ENCODE data around the gene CYP3A4. TPM values are rescaled to one million over a fixed set of nuclear protein-coding genes. Genes with fewer than 3 reads are reported as not detected.

CYP3A4 gene
- total RNA-seq, 1 donor from 2014 or later, result not detected

DNA sequence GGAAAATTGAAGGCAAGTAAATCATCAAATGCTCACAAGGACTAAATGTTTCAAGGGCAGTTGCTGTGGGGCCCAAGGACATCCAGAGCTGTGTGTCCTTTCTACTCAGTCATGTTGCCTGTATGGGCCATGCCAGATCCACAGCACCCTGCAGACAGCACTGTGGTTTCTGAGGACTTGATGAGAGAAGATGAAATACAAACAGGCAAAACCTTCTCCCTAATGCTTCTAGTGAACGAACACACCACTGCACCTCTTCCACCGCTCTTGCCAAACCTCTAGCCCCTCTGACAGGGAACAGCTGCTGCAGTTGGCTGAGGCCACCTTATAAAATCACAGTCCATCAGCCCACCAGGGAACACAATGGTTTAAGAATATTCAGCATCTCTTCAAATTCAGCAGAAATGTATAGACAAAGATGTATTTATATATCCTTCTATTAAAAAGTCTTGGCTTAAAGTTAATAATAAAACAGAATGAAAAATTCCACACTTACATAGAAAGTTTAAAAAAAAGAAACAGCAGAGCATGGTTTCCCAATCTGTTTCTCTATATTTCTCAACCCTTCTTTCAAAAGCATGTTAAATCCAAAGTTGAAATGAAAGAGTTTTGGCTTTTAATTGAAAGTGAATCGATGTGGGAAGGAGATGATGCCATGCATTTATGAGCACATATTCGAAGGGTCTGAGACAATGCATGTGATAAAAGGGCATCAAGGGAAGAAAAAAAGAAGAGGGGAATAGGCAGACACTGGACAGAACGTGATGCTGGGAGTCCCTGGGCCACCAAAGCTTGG lies 63.0 kb downstream of the CYP3A4 start:
- TF ChIP-seq CTCF (IDR thresholded peaks at IDR 0.05; ENCODE audit: insufficient read depth, low read length, poor library complexity, severe bottlenecking), result no peak
- no peak for DNase-seq (ENCODE audit: low read depth)
- Histone ChIP-seq H3K27me3 (ENCODE audit: control insufficient read depth, insufficient read depth, low read length) (no peaks in the 10 kb centered on the region), H3K4me3 (ENCODE audit: low read depth, low read length) (no peak overlapping the region), H3K36me3 (ENCODE audit: control insufficient read depth, insufficient read depth, low read length) (no peaks in the 10 kb centered on the region)

DNA sequence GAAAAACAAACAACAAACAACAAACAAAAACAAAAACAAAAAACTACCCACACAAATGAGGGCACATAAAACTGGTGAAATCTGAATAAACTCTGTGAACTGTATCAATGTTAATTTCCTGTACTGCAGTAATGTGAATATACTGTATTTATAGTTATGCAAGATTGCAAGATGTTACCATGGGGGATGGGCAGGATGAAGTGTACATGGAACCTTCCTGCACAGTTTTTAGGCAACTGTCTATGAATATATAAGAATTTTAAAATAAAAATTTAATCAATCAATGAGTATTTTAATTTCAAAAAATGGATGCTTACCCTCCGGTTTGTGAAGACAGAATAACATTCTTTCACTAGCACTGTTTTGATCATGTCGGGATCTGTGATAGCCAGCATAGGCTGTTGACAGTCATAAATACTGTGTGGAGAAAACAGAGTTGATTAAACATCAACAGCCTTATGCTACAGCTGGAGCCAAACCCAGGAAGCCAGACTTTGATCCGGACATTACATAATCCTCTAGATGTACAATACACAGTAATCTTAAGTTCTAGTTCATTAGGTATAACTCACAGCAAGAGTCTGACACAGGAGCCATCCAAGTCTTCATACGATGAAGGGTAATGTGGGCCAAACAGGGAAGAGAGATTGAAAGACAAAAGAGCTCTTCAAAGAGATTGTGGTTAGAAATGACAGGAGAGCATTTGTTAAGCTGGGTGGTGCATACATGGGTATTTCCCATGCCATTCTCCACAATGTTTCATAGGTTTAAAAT lies 63.8 kb downstream of the CYP3A4 start:
- TF ChIP-seq CTCF (IDR thresholded peaks at IDR 0.05; ENCODE audit: insufficient read depth, low read length, poor library complexity, severe bottlenecking), result no peak
- Histone ChIP-seq H3K36me3 (ENCODE audit: control insufficient read depth, insufficient read depth, low read length) (no peaks in the 10 kb centered on the region), H3K4me3 (ENCODE audit: low read depth, low read length) (no peak overlapping the region), H3K27me3 (ENCODE audit: control insufficient read depth, insufficient read depth, low read length) (no peaks in the 10 kb centered on the region)
- no peak for DNase-seq (ENCODE audit: low read depth)

DNA sequence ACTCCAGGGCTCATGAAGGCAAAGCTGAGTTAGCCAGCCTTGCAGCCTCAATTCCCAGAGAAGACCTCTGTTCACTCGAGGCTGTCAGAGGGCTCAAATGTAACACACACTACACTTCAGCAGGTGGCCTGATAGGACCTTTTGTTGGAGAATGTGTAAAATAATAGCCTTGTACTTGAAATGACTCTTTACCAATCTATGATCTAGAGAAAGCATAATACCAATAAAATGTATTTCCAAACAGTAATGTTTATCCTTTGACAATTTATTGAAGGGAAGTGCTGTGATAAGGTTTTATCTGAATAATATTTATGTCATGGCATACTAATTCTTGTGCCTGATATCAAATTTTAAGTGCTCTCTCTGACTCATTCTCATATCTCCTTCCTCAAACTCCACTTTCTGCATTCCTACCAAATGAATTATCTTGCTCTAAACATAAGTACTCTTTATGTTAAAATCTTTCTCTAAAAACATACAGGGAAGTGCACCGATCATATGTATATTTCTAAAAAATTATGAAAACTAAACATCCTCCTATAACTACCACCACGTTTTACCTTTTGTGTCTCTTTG lies 69.9 kb downstream of the CYP3A4 start:
- no peak for DNase-seq (ENCODE audit: low read depth)
- Histone ChIP-seq H3K4me3 (ENCODE audit: low read depth, low read length) (no peak overlapping the region), H3K27me3 (ENCODE audit: control insufficient read depth, insufficient read depth, low read length) (no peaks in the 10 kb centered on the region), H3K36me3 (ENCODE audit: control insufficient read depth, insufficient read depth, low read length) (no peaks in the 10 kb centered on the region)
- TF ChIP-seq CTCF (IDR thresholded peaks at IDR 0.05; ENCODE audit: insufficient read depth, low read length, poor library complexity, severe bottlenecking), result no peak

GRCh38 chr7:99709838-99710578 lies 74.0 kb downstream of the CYP3A4 start:
- H3K4me3 ChIP-seq (ENCODE audit: low read depth, low read length), result no peak overlapping the region
- DNase-seq (ENCODE audit: low read depth), result no peak
- no peak for TF ChIP-seq CTCF (IDR thresholded peaks at IDR 0.05; ENCODE audit: insufficient read depth, low read length, poor library complexity, severe bottlenecking)

GRCh38 chr7:99709260-99709659 lies 74.7 kb downstream of the CYP3A4 start:
- Histone ChIP-seq H3K27me3 (ENCODE audit: control insufficient read depth, insufficient read depth, low read length) (no peaks in the 10 kb centered on the region), H3K36me3 (ENCODE audit: control insufficient read depth, insufficient read depth, low read length) (no peaks in the 10 kb centered on the region), H3K4me3 (ENCODE audit: low read depth, low read length) (no peak overlapping the region)
- no peak for TF ChIP-seq CTCF (IDR thresholded peaks at IDR 0.05; ENCODE audit: insufficient read depth, low read length, poor library complexity, severe bottlenecking)
- DNase-seq (ENCODE audit: low read depth), result no peak

More at GRCh38 chr7:99709838-99710578, 74.0 kb downstream of the CYP3A4 start:
- H3K27me3 ChIP-seq (ENCODE audit: control insufficient read depth, insufficient read depth, low read length), result no peaks in the 10 kb centered on the region
- H3K36me3 ChIP-seq (ENCODE audit: control insufficient read depth, insufficient read depth, low read length), result no peaks in the 10 kb centered on the region

Measured in kidney epithelial cell (primary cell).